Endothelial cell (in vitro differentiated cells): Measurements from ENCODE around the gene RNASEH2A. TPM values are rescaled to one million over a fixed set of nuclear protein-coding genes. Genes with fewer than 3 reads are reported as not detected.

Source experiments
- DNase-seq: peaks from one replicate; pipeline ENCODE4 v3.0.0; 2021; ENCODE audit warnings: low spot score
- H3K27ac Mint-ChIP-seq: one replicate; pipeline ENCODE4 v1.8.0; 2021; ENCODE audit warnings: mixed read lengths, inconsistent platforms; ENCODE audit not compliant: unreplicated experiment
- H3K27me3 Mint-ChIP-seq: one replicate; pipeline ENCODE4 v1.8.0; 2021; ENCODE audit warnings: mild to moderate bottlenecking, moderate library complexity, mixed read lengths, inconsistent platforms; ENCODE audit not compliant: unreplicated experiment
- H3K36me3 Mint-ChIP-seq: one replicate; pipeline ENCODE4 v1.8.0; 2021; ENCODE audit warnings: mild to moderate bottlenecking, low read depth, mixed read lengths, inconsistent platforms; ENCODE audit not compliant: unreplicated experiment
- H3K4me1 Mint-ChIP-seq: one replicate; pipeline ENCODE4 v1.8.0; 2021; ENCODE audit warnings: mild to moderate bottlenecking, mixed read lengths, inconsistent platforms; ENCODE audit not compliant: unreplicated experiment
- H3K4me3 Mint-ChIP-seq: one replicate; pipeline ENCODE4 v1.8.0; 2021; ENCODE audit warnings: mild to moderate bottlenecking, mixed read lengths, inconsistent platforms; ENCODE audit not compliant: unreplicated experiment
- H3K9me3 Mint-ChIP-seq: one replicate; pipeline ENCODE4 v1.8.0; 2021; ENCODE audit warnings: mixed read lengths, inconsistent platforms; ENCODE audit not compliant: unreplicated experiment
- microRNA-seq: library from miRNA; unstranded; fragments of <30 nt; microRNA quantifications from one replicate; pipeline ENCODE4, GENCODE V29; 2020; ENCODE audit not compliant: unreplicated experiment
- total RNA-seq: library from RNA; stranded (reverse); fragmentation: NEBNext Ultra II Directional; extraction: Animal tissue kit (Norgen Biotek cat#: 25700); gene quantifications from one replicate; pipeline ENCODE4 v1.2.1, GENCODE V29; 2021; ENCODE audit not compliant: unreplicated experiment
- TF ChIP-seq, protein P1 (sequence below): fragments of 200-600 bp; sonication (generic); IDR thresholded peaks from one replicate; pipeline ENCODE4 v1.5.0; 2021; ENCODE audit warnings: antibody characterized with exemption; ENCODE audit not compliant: unreplicated experiment

Gene RNASEH2A
- total RNA-seq, 1 donor from 2014 or later = 26.9 TPM

GRCh38 chr19:12856653-12857052 is 50.3 kb downstream of the RNASEH2A start:
- H3K9me3 Mint-ChIP-seq = no peaks in the 10 kb centered on the region
- no peaks in the 10 kb centered on the region for H3K36me3 Mint-ChIP-seq
- TF ChIP-seq, protein P1, sequence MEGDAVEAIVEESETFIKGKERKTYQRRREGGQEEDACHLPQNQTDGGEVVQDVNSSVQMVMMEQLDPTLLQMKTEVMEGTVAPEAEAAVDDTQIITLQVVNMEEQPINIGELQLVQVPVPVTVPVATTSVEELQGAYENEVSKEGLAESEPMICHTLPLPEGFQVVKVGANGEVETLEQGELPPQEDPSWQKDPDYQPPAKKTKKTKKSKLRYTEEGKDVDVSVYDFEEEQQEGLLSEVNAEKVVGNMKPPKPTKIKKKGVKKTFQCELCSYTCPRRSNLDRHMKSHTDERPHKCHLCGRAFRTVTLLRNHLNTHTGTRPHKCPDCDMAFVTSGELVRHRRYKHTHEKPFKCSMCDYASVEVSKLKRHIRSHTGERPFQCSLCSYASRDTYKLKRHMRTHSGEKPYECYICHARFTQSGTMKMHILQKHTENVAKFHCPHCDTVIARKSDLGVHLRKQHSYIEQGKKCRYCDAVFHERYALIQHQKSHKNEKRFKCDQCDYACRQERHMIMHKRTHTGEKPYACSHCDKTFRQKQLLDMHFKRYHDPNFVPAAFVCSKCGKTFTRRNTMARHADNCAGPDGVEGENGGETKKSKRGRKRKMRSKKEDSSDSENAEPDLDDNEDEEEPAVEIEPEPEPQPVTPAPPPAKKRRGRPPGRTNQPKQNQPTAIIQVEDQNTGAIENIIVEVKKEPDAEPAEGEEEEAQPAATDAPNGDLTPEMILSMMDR = no peak
- H3K4me3 Mint-ChIP-seq = no peak overlapping the region
- H3K27ac Mint-ChIP-seq = no peak overlapping the region
- H3K4me1 Mint-ChIP-seq = no peaks in the 10 kb centered on the region
- no peak for DNase-seq
- H3K27me3 Mint-ChIP-seq = peaks cover 5% of the 10 kb centered on the region

DNA sequence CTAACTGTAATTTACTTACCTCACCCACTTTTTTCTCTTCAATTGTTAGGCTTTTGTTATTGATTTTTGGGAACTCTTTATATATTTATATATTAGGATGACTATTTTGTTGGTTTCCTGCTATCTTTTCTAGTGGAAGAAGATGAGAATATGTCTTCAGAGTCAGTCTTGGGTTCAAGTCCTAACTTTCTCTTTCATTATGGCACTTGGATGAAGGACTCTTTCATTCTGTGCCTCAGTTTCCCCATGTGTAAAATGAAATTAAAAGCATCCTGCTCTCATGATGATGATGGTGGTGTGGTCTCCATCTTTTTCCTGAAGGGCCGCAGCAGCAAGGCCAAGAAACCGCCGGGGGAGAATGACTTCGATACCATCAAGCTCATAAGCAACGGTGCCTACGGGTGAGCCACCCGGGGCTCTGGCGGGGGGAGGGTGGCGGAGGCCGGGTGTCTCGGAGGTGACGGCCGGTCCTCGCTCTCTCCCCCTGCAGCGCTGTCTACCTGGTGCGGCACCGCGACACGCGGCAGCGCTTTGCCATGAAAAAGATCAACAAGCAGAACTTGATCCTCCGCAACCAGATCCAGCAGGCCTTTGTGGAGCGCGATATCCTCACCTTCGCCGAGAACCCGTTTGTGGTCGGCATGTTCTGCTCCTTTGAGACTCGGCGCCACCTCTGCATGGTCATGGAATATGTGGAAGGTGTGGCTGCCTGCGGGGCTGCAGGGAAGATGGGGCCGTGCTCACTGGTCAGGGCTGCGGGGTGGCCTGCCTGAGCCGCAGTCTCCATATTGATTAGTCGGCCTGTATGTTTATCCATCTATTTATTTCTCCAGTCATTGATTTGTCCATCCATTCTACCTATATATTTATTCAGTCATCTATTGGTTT is 51.9 kb downstream of the RNASEH2A start:
- Mint-ChIP-seq H3K27me3 (peaks cover 5% of the 10 kb centered on the region), H3K27ac (peak overlapping the region; percentile 25), H3K9me3 (no peaks in the 10 kb centered on the region), H3K4me3 (no peak overlapping the region), H3K4me1 (no peaks in the 10 kb centered on the region), H3K36me3 (no peaks in the 10 kb centered on the region)
- TF ChIP-seq, protein P1 = no peak
- no peak for DNase-seq

DNA sequence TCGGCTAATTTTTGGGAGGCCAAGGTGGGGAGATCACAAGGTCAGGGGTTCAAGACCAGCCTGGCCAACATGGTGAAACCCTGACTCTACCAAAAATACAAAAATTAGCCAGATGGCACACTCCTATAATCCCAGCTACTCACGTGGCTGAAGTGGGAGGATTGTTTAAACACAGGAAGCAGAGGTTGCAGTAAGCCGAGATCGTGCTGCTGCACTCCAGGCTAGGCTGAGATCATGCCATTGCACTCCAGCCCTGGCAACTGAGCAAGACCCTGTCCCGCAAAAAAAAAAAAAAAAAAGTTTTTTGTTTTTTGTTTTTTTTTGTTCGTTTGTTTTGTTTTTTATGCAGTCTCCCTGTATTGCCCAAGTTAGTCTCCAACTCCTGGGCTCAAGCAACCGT is 53.2 kb downstream of the RNASEH2A start:
- DNase-seq = no peak
- Mint-ChIP-seq H3K27me3 (peaks cover 7% of the 10 kb centered on the region), H3K27ac (no peak overlapping the region), H3K36me3 (no peaks in the 10 kb centered on the region), H3K9me3 (no peaks in the 10 kb centered on the region), H3K4me1 (no peaks in the 10 kb centered on the region), H3K4me3 (no peak overlapping the region)
- TF ChIP-seq, protein P1 = no peak

Small RNA genes lying within 50 kb of the gene (microRNA-seq; reads per million reads assigned to microRNA genes)
- gene MIR5684 = not detected
- gene MIR6794 = 0.21 reads per million

Other genes with a start within 250 kb of the RNASEH2A start
- 11.9 TPM for gene ZNF490, start 195.8 kb upstream of the RNASEH2A start, total RNA-seq
- 29.3 TPM for gene ZNF791, start 195.7 kb upstream of the RNASEH2A start, total RNA-seq
- gene MAN2B1, start 139.8 kb upstream of the RNASEH2A start, total RNA-seq = 98.4 TPM
- gene WDR83, start 139.8 kb upstream of the RNASEH2A start, total RNA-seq = 13.2 TPM
- 55.3 TPM for gene DHPS, start 124.7 kb upstream of the RNASEH2A start, total RNA-seq
- gene GNG14, start 118.6 kb upstream of the RNASEH2A start, total RNA-seq = not detected
- 8.0 TPM for gene FBXW9, start 110.0 kb upstream of the RNASEH2A start, total RNA-seq
- 68.1 TPM for gene TNPO2, start 82.7 kb upstream of the RNASEH2A start, total RNA-seq
- 176 TPM for gene TRIR, start 71.9 kb upstream of the RNASEH2A start, total RNA-seq
- 77.9 TPM for gene GET3, start 69.1 kb upstream of the RNASEH2A start, total RNA-seq
- not detected for gene BEST2, start 54.8 kb upstream of the RNASEH2A start, total RNA-seq
- 30.3 TPM for gene HOOK2, start 31.0 kb upstream of the RNASEH2A start, total RNA-seq
- gene JUNB, start 15.1 kb upstream of the RNASEH2A start, total RNA-seq = 20.6 TPM
- 215 TPM for gene PRDX2, start 4.8 kb upstream of the RNASEH2A start, total RNA-seq
- gene THSD8, start 4.5 kb upstream of the RNASEH2A start, total RNA-seq = 14.2 TPM
- gene RTBDN, start 28.0 kb downstream of the RNASEH2A start, total RNA-seq = not detected
- 4.1 TPM for gene MAST1, start 31.9 kb downstream of the RNASEH2A start, total RNA-seq
- gene DNASE2, start 74.9 kb downstream of the RNASEH2A start, total RNA-seq = 12.2 TPM
- 0.54 TPM for gene KLF1, start 80.6 kb downstream of the RNASEH2A start, total RNA-seq
- 20.0 TPM for gene GCDH, start 84.6 kb downstream of the RNASEH2A start, total RNA-seq
- not detected for gene SYCE2, start 112.7 kb downstream of the RNASEH2A start, total RNA-seq
- 45.8 TPM for gene FARSA, start 127.1 kb downstream of the RNASEH2A start, total RNA-seq
- gene CALR, start 132.0 kb downstream of the RNASEH2A start, total RNA-seq = 963 TPM
- gene RAD23A, start 139.3 kb downstream of the RNASEH2A start, total RNA-seq = 44.7 TPM
- gene GADD45GIP1, start 150.6 kb downstream of the RNASEH2A start, total RNA-seq = 20.8 TPM
- gene DAND5, start 163.0 kb downstream of the RNASEH2A start, total RNA-seq = 0.69 TPM
- gene NFIX, start 188.9 kb downstream of the RNASEH2A start, total RNA-seq = 9.9 TPM